Measurements from ENCODE around the gene PDIA4. TPM values are rescaled to one million over a fixed set of nuclear protein-coding genes. Genes with fewer than 3 reads are reported as not detected.
"Not testable (repeated sequence)": the region's sequence is repeated elsewhere in the genome, so short reads cannot be mapped to it uniquely, and the experiment has no call there.

Gene PDIA4
- total and polyA plus RNA-seq, 7 donors: 9.8 to 29.2 (median 14.5) TPM

GRCh38 chr7:148983200-148984146, 44.8 kb downstream of the PDIA4 start:
- Histone ChIP-seq H3K36me3 (ENCODE audit: insufficient read depth in 1 of 2, low read depth in 1 of 2) (no peaks in the 10 kb centered on the region), H3K9me3 (no peaks in the 10 kb centered on the region), H3K27me3 (ENCODE audit: insufficient read depth in 3 of 3, low read length in 2 of 3) (peaks cover 0 to 6% (median 0%) of the 10 kb centered on the region in 3 donors), H3K4me1 (peaks cover 16% of the 10 kb centered on the region), H3K4me3 (peak overlapping the region; percentile 75), H3K27ac (no peak overlapping the region)
- ATAC-seq: peak; percentile 44 to 62 (median 54)
- DNase-seq: peak; percentile 56 to 74
- TF ChIP-seq CTCF (IDR thresholded peaks at IDR 0.05): no peak
- 0 to 1% (median 0%) methylated on average over 35 to 38 of the region's 38 CpGs for WGBS, 3 donors
- intact Hi-C loops (cut with DNase I): no loop called here

- Histone ChIP-seq H3K27me3 (ENCODE audit: insufficient read depth in 3 of 3, low read length in 2 of 3) (peaks cover 0 to 10% (median 0%) of the 10 kb centered on the region in 3 donors), H3K9me3 (no peaks in the 10 kb centered on the region), H3K36me3 (ENCODE audit: insufficient read depth in 1 of 2, low read depth in 1 of 2) (no peaks in the 10 kb centered on the region), H3K4me1 (peaks cover 9% of the 10 kb centered on the region), H3K27ac (no peak overlapping the region), H3K4me3 (peak overlapping the region; percentile 75)
- DNase-seq: peak in 1 of 2 donors; percentile 41
- intact Hi-C loops (cut with DNase I): no loop called here
- 1 to 2% (median 1%) methylated on average over 23 of the region's 23 CpGs for WGBS, 3 donors
- ATAC-seq: no peak
- no peak for TF ChIP-seq CTCF (IDR thresholded peaks at IDR 0.05)
These were observed 45.6 kb downstream of the PDIA4 start for GRCh38 chr7:148982654-148983199.

GRCh38 chr7:148979827-148980226, 48.5 kb downstream of the PDIA4 start:
- Histone ChIP-seq H3K4me3 (no peak overlapping the region), H3K9me3 (no peaks in the 10 kb centered on the region), H3K4me1 (peaks cover 9% of the 10 kb centered on the region), H3K27me3 (ENCODE audit: insufficient read depth in 3 of 3, low read length in 2 of 3) (peaks cover 0 to 10% (median 0%) of the 10 kb centered on the region in 3 donors), H3K27ac (no peak overlapping the region), H3K36me3 (ENCODE audit: insufficient read depth in 1 of 2, low read depth in 1 of 2) (no peaks in the 10 kb centered on the region)
- peak in 1 of 2 donors; percentile 6 for DNase-seq
- ATAC-seq: no peak
- TF ChIP-seq CTCF (IDR thresholded peaks at IDR 0.05): no peak
- whole genome bisulfite sequencing, 3 donors: 82 to 86% (median 85%) methylated on average over 9 of the region's 9 CpGs
- intact Hi-C loops (cut with DNase I): no loop called here

- peak in 1 of 2 donors; percentile 4 for DNase-seq
- H3K4me1 ChIP-seq; H3K9me3 ChIP-seq; intact Hi-C loops (cut with DNase I); H3K4me3 ChIP-seq; H3K36me3 ChIP-seq (ENCODE audit: insufficient read depth in 1 of 2, low read depth in 1 of 2); ATAC-seq; H3K27ac ChIP-seq: not testable (repeated sequence)
- peaks cover 0 to 10% (median 0%) of the 10 kb centered on the region in 3 donors for H3K27me3 ChIP-seq (ENCODE audit: insufficient read depth in 3 of 3, low read length in 2 of 3)
- WGBS, 3 donors: 66 to 74% (median 70%) methylated on average over 7 of the region's 7 CpGs
These were observed 49.2 kb downstream of the PDIA4 start for GRCh38 chr7:148979072-148979471.

- intact Hi-C loops (cut with DNase I): no loop called here
- Histone ChIP-seq H3K9me3 (no peaks in the 10 kb centered on the region), H3K27ac (no peak overlapping the region), H3K4me3 (no peak overlapping the region), H3K36me3 (ENCODE audit: insufficient read depth in 1 of 2, low read depth in 1 of 2) (no peaks in the 10 kb centered on the region), H3K27me3 (ENCODE audit: insufficient read depth in 3 of 3, low read length in 2 of 3) (peaks cover 0 to 10% (median 0%) of the 10 kb centered on the region in 3 donors), H3K4me1 (no peaks in the 10 kb centered on the region)
- no peak for ATAC-seq
- TF ChIP-seq CTCF (IDR thresholded peaks at IDR 0.05): no peak
- peak in 1 of 2 donors; percentile 3 for DNase-seq
- 21 to 28% (median 26%) methylated on average over 8 of the region's 8 CpGs for WGBS, 3 donors
These were observed 50.2 kb downstream of the PDIA4 start for GRCh38 chr7:148978091-148978490.
